ENCODE data around the gene ACIN1. TPM values are rescaled to one million over a fixed set of nuclear protein-coding genes. Genes with fewer than 3 reads are reported as not detected.
A peak's percentile ranks its signal among the peaks of the same experiment; 100 is the strongest.

The ACIN1 gene
- total and polyA plus RNA-seq, 9 of the 15 experiments (the other 6 are each of a cell fraction or from before 2014, with no cell fraction given), result 5.0 to 196 (median 129) TPM

DNA sequence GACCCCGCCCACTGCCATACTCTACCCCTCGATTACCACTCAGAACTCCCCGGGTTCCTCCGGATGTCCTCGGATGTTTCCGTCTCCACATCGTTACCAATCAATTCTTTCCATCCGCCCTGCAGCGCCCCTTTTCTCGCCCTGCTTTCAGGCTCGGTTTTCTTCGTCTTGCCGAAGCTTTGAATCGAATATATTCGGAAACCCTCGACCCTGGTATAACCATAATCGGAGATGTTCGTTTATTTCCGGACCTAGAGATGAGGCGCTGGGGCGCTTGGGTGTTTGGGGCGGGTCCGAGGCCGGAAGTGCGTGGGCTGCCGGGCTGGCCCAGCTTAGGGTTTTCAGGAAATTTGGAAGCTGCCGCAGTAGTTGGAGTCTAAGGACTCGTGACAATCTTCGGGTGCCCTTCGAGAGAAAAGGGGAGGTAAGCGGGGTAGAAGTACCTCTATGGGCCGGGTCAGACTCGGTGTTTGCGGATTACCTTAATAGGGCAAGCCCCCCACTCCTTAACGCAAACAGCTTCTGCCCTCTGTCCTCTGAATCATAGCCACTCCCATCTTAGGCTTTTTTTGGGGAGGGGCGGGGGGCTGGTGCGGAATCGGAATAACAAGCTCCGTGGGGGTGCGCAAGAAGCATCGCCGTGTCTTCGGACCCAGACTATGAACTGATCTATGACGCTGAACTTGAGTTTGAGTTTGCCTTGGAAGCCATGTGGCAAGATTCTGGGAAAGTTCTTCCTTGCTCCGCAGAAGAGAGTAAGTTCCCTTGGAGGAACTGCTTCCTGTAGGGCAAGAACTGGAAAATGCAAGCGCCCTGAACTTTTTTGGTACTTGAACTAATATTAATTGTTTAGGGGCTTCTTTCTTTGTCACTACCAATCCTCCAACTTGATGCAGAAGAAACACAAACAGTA, 516 bp upstream of the ACIN1 start, which contains the start of gene C14orf119 (continued):
- TF ChIP-seq, protein P1, sequence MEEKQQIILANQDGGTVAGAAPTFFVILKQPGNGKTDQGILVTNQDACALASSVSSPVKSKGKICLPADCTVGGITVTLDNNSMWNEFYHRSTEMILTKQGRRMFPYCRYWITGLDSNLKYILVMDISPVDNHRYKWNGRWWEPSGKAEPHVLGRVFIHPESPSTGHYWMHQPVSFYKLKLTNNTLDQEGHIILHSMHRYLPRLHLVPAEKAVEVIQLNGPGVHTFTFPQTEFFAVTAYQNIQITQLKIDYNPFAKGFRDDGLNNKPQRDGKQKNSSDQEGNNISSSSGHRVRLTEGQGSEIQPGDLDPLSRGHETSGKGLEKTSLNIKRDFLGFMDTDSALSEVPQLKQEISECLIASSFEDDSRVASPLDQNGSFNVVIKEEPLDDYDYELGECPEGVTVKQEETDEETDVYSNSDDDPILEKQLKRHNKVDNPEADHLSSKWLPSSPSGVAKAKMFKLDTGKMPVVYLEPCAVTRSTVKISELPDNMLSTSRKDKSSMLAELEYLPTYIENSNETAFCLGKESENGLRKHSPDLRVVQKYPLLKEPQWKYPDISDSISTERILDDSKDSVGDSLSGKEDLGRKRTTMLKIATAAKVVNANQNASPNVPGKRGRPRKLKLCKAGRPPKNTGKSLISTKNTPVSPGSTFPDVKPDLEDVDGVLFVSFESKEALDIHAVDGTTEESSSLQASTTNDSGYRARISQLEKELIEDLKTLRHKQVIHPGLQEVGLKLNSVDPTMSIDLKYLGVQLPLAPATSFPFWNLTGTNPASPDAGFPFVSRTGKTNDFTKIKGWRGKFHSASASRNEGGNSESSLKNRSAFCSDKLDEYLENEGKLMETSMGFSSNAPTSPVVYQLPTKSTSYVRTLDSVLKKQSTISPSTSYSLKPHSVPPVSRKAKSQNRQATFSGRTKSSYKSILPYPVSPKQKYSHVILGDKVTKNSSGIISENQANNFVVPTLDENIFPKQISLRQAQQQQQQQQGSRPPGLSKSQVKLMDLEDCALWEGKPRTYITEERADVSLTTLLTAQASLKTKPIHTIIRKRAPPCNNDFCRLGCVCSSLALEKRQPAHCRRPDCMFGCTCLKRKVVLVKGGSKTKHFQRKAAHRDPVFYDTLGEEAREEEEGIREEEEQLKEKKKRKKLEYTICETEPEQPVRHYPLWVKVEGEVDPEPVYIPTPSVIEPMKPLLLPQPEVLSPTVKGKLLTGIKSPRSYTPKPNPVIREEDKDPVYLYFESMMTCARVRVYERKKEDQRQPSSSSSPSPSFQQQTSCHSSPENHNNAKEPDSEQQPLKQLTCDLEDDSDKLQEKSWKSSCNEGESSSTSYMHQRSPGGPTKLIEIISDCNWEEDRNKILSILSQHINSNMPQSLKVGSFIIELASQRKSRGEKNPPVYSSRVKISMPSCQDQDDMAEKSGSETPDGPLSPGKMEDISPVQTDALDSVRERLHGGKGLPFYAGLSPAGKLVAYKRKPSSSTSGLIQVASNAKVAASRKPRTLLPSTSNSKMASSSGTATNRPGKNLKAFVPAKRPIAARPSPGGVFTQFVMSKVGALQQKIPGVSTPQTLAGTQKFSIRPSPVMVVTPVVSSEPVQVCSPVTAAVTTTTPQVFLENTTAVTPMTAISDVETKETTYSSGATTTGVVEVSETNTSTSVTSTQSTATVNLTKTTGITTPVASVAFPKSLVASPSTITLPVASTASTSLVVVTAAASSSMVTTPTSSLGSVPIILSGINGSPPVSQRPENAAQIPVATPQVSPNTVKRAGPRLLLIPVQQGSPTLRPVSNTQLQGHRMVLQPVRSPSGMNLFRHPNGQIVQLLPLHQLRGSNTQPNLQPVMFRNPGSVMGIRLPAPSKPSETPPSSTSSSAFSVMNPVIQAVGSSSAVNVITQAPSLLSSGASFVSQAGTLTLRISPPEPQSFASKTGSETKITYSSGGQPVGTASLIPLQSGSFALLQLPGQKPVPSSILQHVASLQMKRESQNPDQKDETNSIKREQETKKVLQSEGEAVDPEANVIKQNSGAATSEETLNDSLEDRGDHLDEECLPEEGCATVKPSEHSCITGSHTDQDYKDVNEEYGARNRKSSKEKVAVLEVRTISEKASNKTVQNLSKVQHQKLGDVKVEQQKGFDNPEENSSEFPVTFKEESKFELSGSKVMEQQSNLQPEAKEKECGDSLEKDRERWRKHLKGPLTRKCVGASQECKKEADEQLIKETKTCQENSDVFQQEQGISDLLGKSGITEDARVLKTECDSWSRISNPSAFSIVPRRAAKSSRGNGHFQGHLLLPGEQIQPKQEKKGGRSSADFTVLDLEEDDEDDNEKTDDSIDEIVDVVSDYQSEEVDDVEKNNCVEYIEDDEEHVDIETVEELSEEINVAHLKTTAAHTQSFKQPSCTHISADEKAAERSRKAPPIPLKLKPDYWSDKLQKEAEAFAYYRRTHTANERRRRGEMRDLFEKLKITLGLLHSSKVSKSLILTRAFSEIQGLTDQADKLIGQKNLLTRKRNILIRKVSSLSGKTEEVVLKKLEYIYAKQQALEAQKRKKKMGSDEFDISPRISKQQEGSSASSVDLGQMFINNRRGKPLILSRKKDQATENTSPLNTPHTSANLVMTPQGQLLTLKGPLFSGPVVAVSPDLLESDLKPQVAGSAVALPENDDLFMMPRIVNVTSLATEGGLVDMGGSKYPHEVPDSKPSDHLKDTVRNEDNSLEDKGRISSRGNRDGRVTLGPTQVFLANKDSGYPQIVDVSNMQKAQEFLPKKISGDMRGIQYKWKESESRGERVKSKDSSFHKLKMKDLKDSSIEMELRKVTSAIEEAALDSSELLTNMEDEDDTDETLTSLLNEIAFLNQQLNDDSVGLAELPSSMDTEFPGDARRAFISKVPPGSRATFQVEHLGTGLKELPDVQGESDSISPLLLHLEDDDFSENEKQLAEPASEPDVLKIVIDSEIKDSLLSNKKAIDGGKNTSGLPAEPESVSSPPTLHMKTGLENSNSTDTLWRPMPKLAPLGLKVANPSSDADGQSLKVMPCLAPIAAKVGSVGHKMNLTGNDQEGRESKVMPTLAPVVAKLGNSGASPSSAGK (IDR thresholded peaks at IDR 0.05), result no peak; the same call in 1 of the 2 replicates
- TF ChIP-seq PTTG1 (tag; IDR thresholded peaks at IDR 0.05; ENCODE audit: low read depth) (no peak), POLR2AphosphoS5 (IDR thresholded peaks at IDR 0.05; ENCODE audit: control insufficient read depth, insufficient read depth, low read depth, low read length) (peak; percentile 83), ZBTB8A (IDR thresholded peaks at IDR 0.05; ENCODE audit: partially characterized antibody) (no peak), HLTF (IDR thresholded peaks at IDR 0.05) (no peak), PCBP2 (IDR thresholded peaks at IDR 0.05; ENCODE audit: low read depth, low read length, poor library complexity, severe bottlenecking) (no peak), BRD4 (IDR thresholded peaks at IDR 0.05) (0 out of 2 replicates have a peak, but pooled peaks have one; percentile 15), ZNF197 (CRISPR knock-in tag; IDR thresholded peaks at IDR 0.05; ENCODE audit: low read depth) (no peak), MCM3 (IDR thresholded peaks at IDR 0.05) (no peak), TCF7L2 (IDR thresholded peaks at IDR 0.05; ENCODE audit: low read depth, low read length) (no peak), FOXJ3 (CRISPR knock-in tag; IDR thresholded peaks at IDR 0.05) (no peak)
- TF ChIP-seq, protein P2, sequence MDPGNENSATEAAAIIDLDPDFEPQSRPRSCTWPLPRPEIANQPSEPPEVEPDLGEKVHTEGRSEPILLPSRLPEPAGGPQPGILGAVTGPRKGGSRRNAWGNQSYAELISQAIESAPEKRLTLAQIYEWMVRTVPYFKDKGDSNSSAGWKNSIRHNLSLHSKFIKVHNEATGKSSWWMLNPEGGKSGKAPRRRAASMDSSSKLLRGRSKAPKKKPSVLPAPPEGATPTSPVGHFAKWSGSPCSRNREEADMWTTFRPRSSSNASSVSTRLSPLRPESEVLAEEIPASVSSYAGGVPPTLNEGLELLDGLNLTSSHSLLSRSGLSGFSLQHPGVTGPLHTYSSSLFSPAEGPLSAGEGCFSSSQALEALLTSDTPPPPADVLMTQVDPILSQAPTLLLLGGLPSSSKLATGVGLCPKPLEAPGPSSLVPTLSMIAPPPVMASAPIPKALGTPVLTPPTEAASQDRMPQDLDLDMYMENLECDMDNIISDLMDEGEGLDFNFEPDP (CRISPR knock-in tag; IDR thresholded peaks at IDR 0.05), result 0 out of 2 replicates have a peak, but pooled peaks have one; percentile 56
- TF ChIP-seq, protein P3, sequence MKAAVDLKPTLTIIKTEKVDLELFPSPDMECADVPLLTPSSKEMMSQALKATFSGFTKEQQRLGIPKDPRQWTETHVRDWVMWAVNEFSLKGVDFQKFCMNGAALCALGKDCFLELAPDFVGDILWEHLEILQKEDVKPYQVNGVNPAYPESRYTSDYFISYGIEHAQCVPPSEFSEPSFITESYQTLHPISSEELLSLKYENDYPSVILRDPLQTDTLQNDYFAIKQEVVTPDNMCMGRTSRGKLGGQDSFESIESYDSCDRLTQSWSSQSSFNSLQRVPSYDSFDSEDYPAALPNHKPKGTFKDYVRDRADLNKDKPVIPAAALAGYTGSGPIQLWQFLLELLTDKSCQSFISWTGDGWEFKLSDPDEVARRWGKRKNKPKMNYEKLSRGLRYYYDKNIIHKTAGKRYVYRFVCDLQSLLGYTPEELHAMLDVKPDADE (conservative IDR thresholded peaks at IDR 0.05; ENCODE audit: control insufficient read depth, low read depth, low read length), result peak; percentile 66; the same call in 1 of the 2 replicates

All from K562 (cell line).